A673 (cell line): Measurements from ENCODE around the gene CAVIN1. TPM values are rescaled to one million over a fixed set of nuclear protein-coding genes. Genes with fewer than 3 reads are reported as not detected.

Experiments
- BruUV-seq: library from RNA; stranded (reverse); fragments of 400-500 nt; replicated peaks from 2 replicates; lab custom pipeline; 2021; lab: Mats Ljungman, UMichigan
- CTCF ChIA-PET: fragments of 300-600 bp; sonication (Branson Sonifier 250); formaldehyde crosslinking; loops from one replicate; lab custom pipeline; 2022; ENCODE audit warnings: antibody characterized with exemption; lab: Charles Lee
- POLR2A ChIA-PET: fragments of 300-600 bp; sonication (Branson Sonifier 250); formaldehyde crosslinking; loops from one replicate; lab custom pipeline; 2022; ENCODE audit warnings: antibody characterized with exemption; ENCODE audit not compliant: low non-redundant PET; lab: Charles Lee
- DNase-seq: peaks from one replicate; pipeline ENCODE4 v3.0.0-alpha.2; 2015; ENCODE audit warnings: low spot score
- H3K27ac ChIP-seq: fragments of 200-600 bp; sonication (generic); 2 replicates; pipeline ENCODE4 v1.5.1; 2016; ENCODE audit warnings: mixed run types, low read depth, mild to moderate bottlenecking, mixed read lengths, antibody characterized with exemption, low read length; ENCODE audit not compliant: poor library complexity, severe bottlenecking
- H3K27me3 ChIP-seq: fragments of 200-600 bp; sonication (generic); replicated peaks from 2 replicates; pipeline ENCODE4 v1.6.1; 2017; ENCODE audit warnings: mixed run types, low read depth, mild to moderate bottlenecking, mixed read lengths, antibody characterized with exemption, low read length; ENCODE audit not compliant: insufficient read depth, poor library complexity
- H3K36me3 ChIP-seq: fragments of 200-600 bp; sonication (generic); 2 replicates; pipeline ENCODE4 v1.6.1; 2016; ENCODE audit warnings: mixed run types, mild to moderate bottlenecking, mixed read lengths, antibody characterized with exemption, low read length; ENCODE audit not compliant: insufficient read depth, poor library complexity, severe bottlenecking
- H3K4me1 ChIP-seq: fragments of 200-600 bp; sonication (generic); 2 replicates; pipeline ENCODE4 v1.6.1; 2017; ENCODE audit warnings: mixed run types, mild to moderate bottlenecking, mixed read lengths, antibody characterized with exemption, low read length; ENCODE audit not compliant: insufficient read depth, poor library complexity, severe bottlenecking
- H3K4me3 ChIP-seq: fragments of 200-600 bp; sonication (generic); 2 replicates; pipeline ENCODE4 v1.5.1; 2016; ENCODE audit warnings: low read depth, mixed run types, mild to moderate bottlenecking, mixed read lengths, low read length; ENCODE audit not compliant: poor library complexity, severe bottlenecking
- H3K9me3 ChIP-seq: fragments of 200-600 bp; sonication (generic); 2 replicates; pipeline ENCODE4 v1.6.1; 2016; ENCODE audit warnings: mixed run types, low read depth, mild to moderate bottlenecking, mixed read lengths, antibody characterized with exemption, low read length; ENCODE audit not compliant: poor library complexity, severe bottlenecking
- EZH2 ChIP-seq: fragments of 200-600 bp; sonication (generic); IDR thresholded peaks from 2 replicates; pipeline ENCODE4 v1.6.1; 2017; ENCODE audit warnings: borderline replicate concordance, low read depth, mild to moderate bottlenecking, mixed read lengths, antibody characterized with exemption, low read length; ENCODE audit not compliant: poor library complexity, severe bottlenecking
- intact Hi-C: fragments of 100-400 bp; cut with micrococcal nuclease; formaldehyde crosslinking; loops from one replicate; pipeline ENCODE4 v1.10.0; 2022; ENCODE audit not compliant: unreplicated experiment
- total RNA-seq: library from RNA; stranded (reverse); gene quantifications from 2 replicates; pipeline ENCODE4 v1.2.3, GENCODE V29; 2021
- TF ChIP-seq, protein P1 (sequence below): fragments of 300-800, 200-600 bp; sonication (generic); conservative IDR thresholded peaks from 2 replicates; pipeline ENCODE4 v1.5.1; 2017; ENCODE audit warnings: low read depth, mild to moderate bottlenecking, antibody characterized with exemption, low read length, moderate library complexity, mixed read lengths

CAVIN1 gene
- total RNA-seq, 1 experiment from 2014 or later = 19.9 TPM

- peaks cover 17% of the 10 kb centered on the region for H3K4me1 ChIP-seq
- ChIA-PET POLR2A (interaction anchor here (0.7 kb wide), 1 partner anchor 355 kb away, joined by 16 read pairs; no protein-coding TSS in a partner anchor), CTCF (no interaction called here)
- DNase-seq = no peak
- H3K27ac ChIP-seq = no peak overlapping the region
- no peak overlapping the region for H3K4me3 ChIP-seq
- no peaks in the 10 kb centered on the region for H3K36me3 ChIP-seq
- TF ChIP-seq, protein P1, sequence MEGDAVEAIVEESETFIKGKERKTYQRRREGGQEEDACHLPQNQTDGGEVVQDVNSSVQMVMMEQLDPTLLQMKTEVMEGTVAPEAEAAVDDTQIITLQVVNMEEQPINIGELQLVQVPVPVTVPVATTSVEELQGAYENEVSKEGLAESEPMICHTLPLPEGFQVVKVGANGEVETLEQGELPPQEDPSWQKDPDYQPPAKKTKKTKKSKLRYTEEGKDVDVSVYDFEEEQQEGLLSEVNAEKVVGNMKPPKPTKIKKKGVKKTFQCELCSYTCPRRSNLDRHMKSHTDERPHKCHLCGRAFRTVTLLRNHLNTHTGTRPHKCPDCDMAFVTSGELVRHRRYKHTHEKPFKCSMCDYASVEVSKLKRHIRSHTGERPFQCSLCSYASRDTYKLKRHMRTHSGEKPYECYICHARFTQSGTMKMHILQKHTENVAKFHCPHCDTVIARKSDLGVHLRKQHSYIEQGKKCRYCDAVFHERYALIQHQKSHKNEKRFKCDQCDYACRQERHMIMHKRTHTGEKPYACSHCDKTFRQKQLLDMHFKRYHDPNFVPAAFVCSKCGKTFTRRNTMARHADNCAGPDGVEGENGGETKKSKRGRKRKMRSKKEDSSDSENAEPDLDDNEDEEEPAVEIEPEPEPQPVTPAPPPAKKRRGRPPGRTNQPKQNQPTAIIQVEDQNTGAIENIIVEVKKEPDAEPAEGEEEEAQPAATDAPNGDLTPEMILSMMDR = no peak
- no peak for TF ChIP-seq EZH2
- no peaks in the 10 kb centered on the region for H3K9me3 ChIP-seq
- intact Hi-C loops = no loop called here
- H3K27me3 ChIP-seq = no peaks in the 10 kb centered on the region
- BruUV-seq = no TSS peak
Measured at GRCh38 chr17:42411361-42411760, 11.7 kb downstream of the CAVIN1 start.

- ChIA-PET CTCF (no interaction called here), POLR2A (no interaction called here)
- no peak for DNase-seq
- Histone ChIP-seq H3K9me3 (no peaks in the 10 kb centered on the region), H3K27me3 (no peaks in the 10 kb centered on the region), H3K4me1 (peaks cover 17% of the 10 kb centered on the region), H3K4me3 (no peak overlapping the region), H3K27ac (no peak overlapping the region), H3K36me3 (no peaks in the 10 kb centered on the region)
- BruUV-seq = no TSS peak
- intact Hi-C loops = no loop called here
- TF ChIP-seq EZH2 = no peak
- TF ChIP-seq, protein P1 = no peak
Measured at GRCh38 chr17:42410319-42410685, 12.8 kb downstream of the CAVIN1 start.

GRCh38 chr17:42409523-42410318 lies 13.3 kb downstream of the CAVIN1 start:
- DNase-seq = no peak
- ChIA-PET CTCF (no interaction called here), POLR2A (no interaction called here)
- Histone ChIP-seq H3K4me3 (no peak overlapping the region), H3K27me3 (no peaks in the 10 kb centered on the region), H3K27ac (no peak overlapping the region), H3K36me3 (no peaks in the 10 kb centered on the region), H3K9me3 (no peaks in the 10 kb centered on the region), H3K4me1 (peaks cover 17% of the 10 kb centered on the region)
- intact Hi-C loops = loop anchor here (5.0 kb wide), 1 partner anchor 108 kb away; no protein-coding TSS in a partner anchor
- BruUV-seq = no TSS peak
- TF ChIP-seq EZH2 = no peak
